Kidney (tissue), 14 donors: ENCODE results near the gene MEDAG. TPM values are rescaled to one million over a fixed set of nuclear protein-coding genes. Genes with fewer than 3 reads are reported as not detected.

Experiments
- DNase-seq, 5 donors: peaks; one replicate each; pipeline ENCODE4 v3.0.0-alpha.2; 2013 to 2020
- FAIRE-seq: peaks from 2 replicates; lab custom pipeline; 2012; peaks lifted over from hg19 to GRCh38; lab: Jason Lieb, UNC
- H3K27ac ChIP-seq, 2 donors: one replicate each; pipeline ENCODE4 v1.7.0; 2013; ENCODE audit warnings: low read depth in 2 of 2, low read length in 2 of 2, inconsistent platforms in 1 of 2
- H3K27me3 ChIP-seq: one replicate; pipeline ENCODE4 v1.7.1; 2013; ENCODE audit warnings: low read length, inconsistent platforms; ENCODE audit not compliant: control insufficient read depth, insufficient read depth
- H3K36me3 ChIP-seq, 3 donors: one replicate each; pipeline versions ENCODE4 v1.7.0 to v1.7.1; 2013; ENCODE audit warnings: low read length in 3 of 3, control low read depth in 1 of 3, inconsistent platforms in 1 of 3; ENCODE audit not compliant: insufficient read depth in 3 of 3, control insufficient read depth in 2 of 3
- H3K4me1 ChIP-seq, 3 donors: one replicate each; pipeline versions ENCODE4 v1.7.0 to v1.7.1; 2013; ENCODE audit warnings: low read length in 3 of 3, inconsistent platforms in 1 of 3, low read depth in 1 of 3; ENCODE audit not compliant: control insufficient read depth in 2 of 3, insufficient read depth in 2 of 3
- H3K4me3 ChIP-seq, 3 donors: one replicate each; pipeline versions ENCODE4 v1.7.0 to v1.8.1; 2013; ENCODE audit warnings: low read length in 3 of 3, control low read depth in 1 of 3, inconsistent platforms in 1 of 3
- H3K9ac ChIP-seq, 3 donors: one replicate each; pipeline versions ENCODE4 v1.7.0 to v1.7.1; 2013; ENCODE audit warnings: low read length in 3 of 3, control low read depth in 1 of 3, inconsistent platforms in 1 of 3
- H3K9me3 ChIP-seq, 3 donors: one replicate each; pipeline versions ENCODE4 v1.7.0 to v1.7.1; 2013; ENCODE audit warnings: low read length in 3 of 3, control low read depth in 1 of 3, inconsistent platforms in 1 of 3; ENCODE audit not compliant: control insufficient read depth in 2 of 3, insufficient read depth in 1 of 3
- intact Hi-C: fragments of 100-400 bp; cut with DNase I; formaldehyde crosslinking; loops from one replicate; pipeline ENCODE4 v1.11.1; 2022
- polyA plus RNA-seq: library from polyadenylated mRNA; stranded (reverse); fragments of 350-450 nt; fragmentation: Illumina TruSeq; extraction: RNeasy Lipid Tissue Mini Kit (QIAGEN cat#74804); gene quantifications from one replicate; pipeline ENCODE4 v1.2.3, GENCODE V29; 2014; ENCODE audit warnings: low read depth, low replicate concordance; ENCODE audit not compliant: insufficient read depth
- total RNA-seq: library from RNA; stranded (reverse); fragmentation: NEBNext Ultra II Directional; extraction: Animal tissue kit (Norgen Biotek cat#: 25700); gene quantifications from one replicate; pipeline ENCODE4 v1.2.1, GENCODE V29; 2021
- TF ChIP-seq, protein P1 (sequence below): IDR thresholded peaks from 3 replicates; pipeline ENCODE4 v1.5.1; 2012; ENCODE audit warnings: mild to moderate bottlenecking, moderate library complexity, borderline replicate concordance; ENCODE audit not compliant: insufficient read depth; ENCODE audit errors: extremely low read depth
- donor health status: control.
- donor health status: control.
- donor health status: control.
- donor health status: control.
- donor health status: control.
- donor health status: DM: yes; HTN: yes; CAD: no.
- donor health status: Normal renal cell carcinoma (clear cell type).

Gene MEDAG
- total and polyA plus RNA-seq, 2 donors from 2014 or later = 1.0 to 12.1 TPM

- TF ChIP-seq, protein P1, sequence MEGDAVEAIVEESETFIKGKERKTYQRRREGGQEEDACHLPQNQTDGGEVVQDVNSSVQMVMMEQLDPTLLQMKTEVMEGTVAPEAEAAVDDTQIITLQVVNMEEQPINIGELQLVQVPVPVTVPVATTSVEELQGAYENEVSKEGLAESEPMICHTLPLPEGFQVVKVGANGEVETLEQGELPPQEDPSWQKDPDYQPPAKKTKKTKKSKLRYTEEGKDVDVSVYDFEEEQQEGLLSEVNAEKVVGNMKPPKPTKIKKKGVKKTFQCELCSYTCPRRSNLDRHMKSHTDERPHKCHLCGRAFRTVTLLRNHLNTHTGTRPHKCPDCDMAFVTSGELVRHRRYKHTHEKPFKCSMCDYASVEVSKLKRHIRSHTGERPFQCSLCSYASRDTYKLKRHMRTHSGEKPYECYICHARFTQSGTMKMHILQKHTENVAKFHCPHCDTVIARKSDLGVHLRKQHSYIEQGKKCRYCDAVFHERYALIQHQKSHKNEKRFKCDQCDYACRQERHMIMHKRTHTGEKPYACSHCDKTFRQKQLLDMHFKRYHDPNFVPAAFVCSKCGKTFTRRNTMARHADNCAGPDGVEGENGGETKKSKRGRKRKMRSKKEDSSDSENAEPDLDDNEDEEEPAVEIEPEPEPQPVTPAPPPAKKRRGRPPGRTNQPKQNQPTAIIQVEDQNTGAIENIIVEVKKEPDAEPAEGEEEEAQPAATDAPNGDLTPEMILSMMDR = no peak
- no peak overlapping the region for H3K9ac ChIP-seq
- H3K27me3 ChIP-seq = no peaks in the 10 kb centered on the region
- intact Hi-C loops = no loop called here
- FAIRE-seq = no peak
- peak in 3 of 5 donors; percentile 53 to 79 (median 64) for DNase-seq
- H3K36me3 ChIP-seq = no peaks in the 10 kb centered on the region
- H3K4me1 ChIP-seq = peaks cover 0 to 12% (median 3%) of the 10 kb centered on the region in 3 donors
- no peaks in the 10 kb centered on the region for H3K9me3 ChIP-seq
- H3K27ac ChIP-seq = peak overlapping the region; percentile 33 to 46
- H3K4me3 ChIP-seq = no peak overlapping the region
These were observed 41.5 kb upstream of the MEDAG start for GRCh38 chr13:30864433-30865122.

DNA sequence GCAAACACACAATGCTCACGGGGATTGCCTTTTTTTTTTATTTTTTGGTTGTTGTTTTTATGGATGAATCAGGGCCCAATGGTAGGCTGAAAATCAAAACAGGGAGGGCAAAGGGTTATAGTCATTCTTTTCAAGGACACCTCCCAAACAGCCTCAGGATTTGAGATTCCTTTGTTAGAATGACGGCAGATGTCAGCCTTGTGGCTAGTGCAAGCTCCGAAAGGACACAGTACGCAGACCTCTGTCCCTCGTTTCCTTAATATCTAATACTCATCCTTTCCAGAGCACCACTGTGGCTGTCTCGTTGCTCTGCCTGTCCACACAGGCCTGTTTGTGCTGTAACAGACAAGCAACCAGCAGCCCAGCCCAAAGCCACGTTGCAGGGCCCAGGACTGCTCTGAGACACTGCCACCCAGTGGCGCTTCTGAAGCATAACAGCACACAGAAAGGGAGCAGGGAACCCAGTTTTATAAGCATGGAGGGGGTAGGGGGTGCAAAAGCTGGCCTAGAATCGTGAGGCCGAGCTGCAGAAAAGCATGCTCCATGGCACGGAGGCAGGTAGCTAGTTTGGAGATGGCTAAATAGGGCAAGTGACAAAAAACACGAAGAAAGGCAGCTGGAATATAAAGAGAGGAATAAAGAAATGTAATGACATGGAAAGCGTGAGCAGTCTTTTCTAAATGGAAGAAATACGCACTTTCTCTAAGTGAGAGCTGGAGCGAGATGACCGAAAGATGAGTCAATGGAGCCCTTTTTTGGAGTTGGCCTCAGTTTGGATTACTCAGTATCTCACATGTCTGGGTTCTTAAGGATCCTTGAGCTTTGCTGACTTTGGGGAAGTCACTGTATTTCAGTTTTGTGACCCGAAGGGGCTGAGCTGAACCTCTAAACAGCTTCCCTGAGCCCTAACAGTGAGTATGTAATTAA lies 40.7 kb upstream of the MEDAG start:
- DNase-seq (peak; percentile 78 to 92 (median 89)), FAIRE-seq (no peak)
- H3K4me3 ChIP-seq = no peak overlapping the region
- no peaks in the 10 kb centered on the region for H3K9me3 ChIP-seq
- peak overlapping the region; percentile 26 to 33 for H3K27ac ChIP-seq
- TF ChIP-seq, protein P1 = peak; percentile 94
- H3K9ac ChIP-seq = peak overlapping the region in 2 of 3 donors; percentile 22 to 30
- intact Hi-C loops = no loop called here
- H3K27me3 ChIP-seq = no peaks in the 10 kb centered on the region
- peaks cover 0 to 12% (median 3%) of the 10 kb centered on the region in 3 donors for H3K4me1 ChIP-seq
- H3K36me3 ChIP-seq = no peaks in the 10 kb centered on the region

- no peaks in the 10 kb centered on the region for H3K9me3 ChIP-seq
- H3K4me1 ChIP-seq = peaks cover 0 to 12% (median 3%) of the 10 kb centered on the region in 3 donors
These were observed 39.4 kb upstream of the MEDAG start for GRCh38 chr13:30866677-30867076.

More at GRCh38 chr13:30866677-30867076, 39.4 kb upstream of the MEDAG start:
- TF ChIP-seq, protein P1 = no peak
- Histone ChIP-seq H3K9ac (no peak overlapping the region), H3K36me3 (no peaks in the 10 kb centered on the region), H3K27me3 (no peaks in the 10 kb centered on the region), H3K4me3 (no peak overlapping the region), H3K27ac (no peak overlapping the region)
- FAIRE-seq (no peak), DNase-seq (peak in 4 of 5 donors; percentile 44 to 72 (median 62))
- intact Hi-C loops = no loop called here
